ENCODE measurements around the gene CCDC86.

The CCDC86 gene

DNA sequence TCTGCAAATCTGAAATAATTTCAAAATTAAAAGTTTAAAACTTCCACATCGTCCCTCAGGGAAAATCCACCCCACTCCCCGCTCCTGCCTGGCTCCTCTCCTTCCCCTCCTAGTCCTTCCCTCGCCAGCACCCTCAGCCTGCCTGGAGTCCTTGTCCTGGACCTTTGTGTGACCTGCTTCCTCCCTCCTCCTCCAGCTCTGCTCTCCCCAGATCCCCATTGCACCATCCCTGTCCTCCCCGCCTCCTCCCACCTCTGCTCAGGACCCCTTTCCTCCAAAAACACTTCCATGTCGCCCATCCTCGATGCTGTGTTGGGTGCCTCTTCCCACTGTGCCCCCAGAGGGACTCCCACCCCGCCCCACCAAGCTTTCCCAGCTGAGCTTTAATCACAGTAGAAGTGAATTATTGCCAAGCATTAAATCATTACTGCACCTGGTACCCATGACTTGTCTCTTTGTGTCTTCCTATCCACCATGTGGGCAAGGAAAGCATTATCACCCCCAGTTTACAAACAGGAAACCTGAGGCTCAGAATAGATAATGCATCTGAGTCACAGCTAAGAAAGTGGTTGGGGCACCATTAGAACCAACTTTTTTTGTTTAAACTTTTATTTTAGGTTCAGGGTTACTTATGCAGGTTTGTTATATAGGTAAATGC is 23.1 kb downstream of the CCDC86 start:
- no peak for DNase-seq (ENCODE audit: low read depth)
- no peak overlapping the region for H3K4me3 ChIP-seq (ENCODE audit: low read depth, low read length)

DNA sequence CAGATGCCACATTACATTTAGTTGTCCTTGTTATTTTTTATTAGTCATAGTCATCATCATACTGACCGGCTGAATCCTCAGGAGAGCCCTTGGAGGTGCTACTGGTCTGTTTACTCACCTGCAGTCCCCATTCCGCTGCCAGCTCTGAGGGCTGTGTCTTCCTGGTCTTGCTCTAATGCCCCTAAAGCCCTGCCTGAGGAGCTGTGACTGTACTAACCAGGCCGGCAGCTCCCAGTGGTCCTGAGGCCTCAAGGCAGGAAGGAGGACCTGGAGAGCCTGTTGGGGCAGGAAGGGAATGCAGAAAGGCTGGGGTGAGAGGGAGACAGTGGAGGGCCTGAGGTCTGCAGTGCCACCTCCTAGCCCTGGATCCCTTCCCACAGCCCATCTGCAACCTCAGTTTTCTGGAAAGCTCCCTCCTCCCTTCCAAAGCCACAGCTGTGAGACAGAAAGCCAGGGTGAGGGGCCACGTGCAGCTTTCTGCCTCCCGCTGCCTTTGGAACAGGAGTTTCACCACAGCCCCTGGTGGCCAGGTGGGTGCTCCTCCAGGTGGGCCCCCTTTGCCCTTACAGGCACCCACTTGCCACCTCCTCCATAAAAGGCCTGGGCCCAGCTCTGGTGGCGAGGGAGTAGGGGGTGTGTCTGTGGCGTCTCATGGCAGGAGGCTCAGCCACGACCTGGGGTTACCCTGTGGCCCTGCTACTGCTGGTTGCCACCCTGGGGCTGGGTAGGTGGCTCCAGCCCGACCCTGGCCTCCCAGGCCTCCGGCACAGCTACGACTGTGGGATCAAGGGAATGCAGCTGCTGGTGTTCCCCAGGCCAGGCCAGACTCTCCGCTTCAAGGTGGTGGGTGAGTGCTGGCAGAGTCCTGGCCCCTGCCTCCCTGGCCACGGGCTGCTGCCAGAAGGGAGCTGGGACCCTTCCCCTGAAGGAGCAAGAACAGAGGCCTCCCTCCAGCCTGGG is 25.3 kb downstream of the CCDC86 start, which contains the start of gene ZP1:
Gene ZP1, plus strand, starts transcription at position 632 of the 960 bp plus-strand sequence. Its CDS starts 20 bp downstream, at position 652.
- no peak for DNase-seq (ENCODE audit: low read depth)

DNA sequence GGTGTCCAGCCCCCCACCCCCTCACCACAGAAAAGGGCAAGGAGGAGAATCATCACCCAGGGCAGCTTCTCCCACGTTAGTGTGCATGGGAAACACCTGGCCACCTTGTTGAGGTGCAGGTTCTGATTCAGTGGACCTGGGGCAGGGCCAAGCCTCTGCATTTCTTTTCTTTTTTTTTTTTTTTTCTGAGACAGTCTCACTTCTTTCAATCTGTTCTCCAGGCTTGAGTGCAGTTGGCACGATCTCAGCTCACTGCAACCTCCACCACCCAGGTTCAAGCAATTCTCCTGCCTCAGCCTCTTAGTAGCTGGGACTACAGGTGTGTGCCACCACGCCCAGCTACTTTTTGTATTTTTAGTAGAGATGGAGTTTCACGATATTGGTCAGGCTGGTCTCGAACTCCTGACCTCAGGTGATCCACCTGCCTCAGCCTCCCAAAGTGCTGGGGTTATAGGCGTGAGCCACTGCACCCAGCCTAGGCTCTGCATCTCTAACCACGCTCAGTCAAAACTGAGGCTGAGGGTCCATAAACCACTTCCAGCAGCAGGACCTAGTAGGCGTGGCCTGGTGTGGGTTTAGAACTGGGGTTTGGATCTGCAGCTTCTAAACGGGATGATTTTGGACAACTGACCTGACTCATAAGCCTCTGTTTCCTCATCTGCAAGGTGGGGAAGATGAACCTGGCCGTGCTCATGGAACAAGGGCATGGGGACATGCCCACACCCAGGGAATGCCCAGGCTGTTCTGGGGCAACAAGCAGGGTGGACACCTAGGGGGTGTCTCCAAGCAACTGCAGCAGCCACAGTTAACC is 26.2 kb downstream of the CCDC86 start:
- no peak overlapping the region for H3K4me3 ChIP-seq (ENCODE audit: low read depth, low read length)
- DNase-seq (ENCODE audit: low read depth): no peak

More for the DNA sequence above, 25.3 kb downstream of the CCDC86 start, which contains the start of gene ZP1:
- no peak within 1 kb of the TSS for H3K4me3 ChIP-seq (ENCODE audit: low read depth, low read length)

DNA sequence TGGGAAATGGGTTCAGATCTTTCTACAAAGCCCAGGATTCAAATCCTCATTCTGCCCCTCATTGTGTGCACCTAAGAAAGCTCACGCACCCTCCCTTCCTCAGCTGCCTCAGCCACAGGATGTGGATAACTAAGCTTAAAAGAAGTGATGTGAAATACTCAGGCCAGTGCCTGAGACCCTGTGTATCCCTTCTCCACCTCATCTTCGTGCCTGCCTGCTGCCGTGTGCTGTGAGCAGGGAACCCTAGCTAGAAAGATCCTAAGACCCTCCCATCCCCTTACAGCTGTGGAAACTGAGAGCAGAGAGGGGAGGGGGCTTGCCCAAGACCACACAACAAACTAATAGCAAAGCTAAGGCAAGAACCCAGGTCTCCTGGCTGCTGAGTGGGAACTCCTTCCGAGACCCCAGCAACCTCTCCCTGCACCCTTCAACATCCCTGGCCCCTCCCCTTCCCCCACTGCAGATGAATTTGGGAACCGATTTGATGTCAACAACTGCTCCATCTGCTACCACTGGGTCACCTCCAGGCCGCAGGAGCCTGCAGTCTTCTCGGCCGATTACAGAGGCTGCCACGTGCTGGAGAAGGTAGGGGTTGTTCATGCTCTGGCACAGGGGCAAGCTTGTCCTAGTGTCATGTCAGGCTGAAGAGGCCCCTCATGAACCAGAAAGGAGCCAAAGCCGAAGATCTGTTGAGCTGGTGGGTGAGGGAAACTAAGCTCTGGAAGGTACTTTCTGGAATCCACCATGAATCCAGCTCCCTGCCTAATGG is 27.0 kb downstream of the CCDC86 start:
- DNase-seq (ENCODE audit: low read depth): no peak

DNA sequence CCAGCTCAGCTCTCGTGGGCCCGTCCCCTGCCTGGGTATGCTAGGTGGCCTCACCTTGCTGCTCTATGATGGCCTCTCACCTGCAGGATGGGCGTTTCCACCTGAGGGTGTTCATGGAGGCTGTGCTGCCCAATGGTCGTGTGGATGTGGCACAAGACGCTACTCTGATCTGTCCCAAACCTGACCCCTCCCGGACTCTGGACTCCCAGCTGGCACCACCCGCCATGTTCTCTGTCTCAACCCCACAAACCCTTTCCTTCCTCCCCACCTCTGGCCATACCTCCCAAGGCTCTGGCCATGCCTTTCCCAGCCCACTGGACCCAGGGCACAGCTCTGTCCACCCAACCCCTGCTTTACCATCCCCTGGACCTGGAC is 27.5 kb downstream of the CCDC86 start:
- H3K4me3 ChIP-seq (ENCODE audit: low read depth, low read length): no peak overlapping the region
- no peak for DNase-seq (ENCODE audit: low read depth)

More for the DNA sequence above, 27.0 kb downstream of the CCDC86 start:
- no peak overlapping the region for H3K4me3 ChIP-seq (ENCODE audit: low read depth, low read length)

DNA sequence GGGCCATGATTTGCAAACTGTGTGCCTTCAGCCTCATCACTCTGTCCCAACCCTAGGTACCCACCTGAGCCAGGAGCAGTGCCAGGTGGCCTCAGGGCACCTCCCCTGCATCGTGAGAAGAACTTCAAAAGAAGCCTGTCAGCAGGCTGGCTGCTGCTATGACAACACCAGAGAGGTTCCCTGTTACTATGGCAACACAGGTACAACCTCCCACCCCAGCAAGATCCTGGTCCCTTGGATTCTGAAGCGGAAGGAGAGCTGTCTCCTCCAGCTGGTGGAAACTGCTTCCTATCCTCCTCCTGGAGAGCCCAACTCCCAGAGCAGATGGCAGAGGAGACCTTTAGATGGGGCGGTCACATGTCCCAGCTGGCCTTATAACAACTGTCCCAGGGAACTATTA is 28.4 kb downstream of the CCDC86 start:
- H3K4me3 ChIP-seq (ENCODE audit: low read depth, low read length): no peak overlapping the region

DNA sequence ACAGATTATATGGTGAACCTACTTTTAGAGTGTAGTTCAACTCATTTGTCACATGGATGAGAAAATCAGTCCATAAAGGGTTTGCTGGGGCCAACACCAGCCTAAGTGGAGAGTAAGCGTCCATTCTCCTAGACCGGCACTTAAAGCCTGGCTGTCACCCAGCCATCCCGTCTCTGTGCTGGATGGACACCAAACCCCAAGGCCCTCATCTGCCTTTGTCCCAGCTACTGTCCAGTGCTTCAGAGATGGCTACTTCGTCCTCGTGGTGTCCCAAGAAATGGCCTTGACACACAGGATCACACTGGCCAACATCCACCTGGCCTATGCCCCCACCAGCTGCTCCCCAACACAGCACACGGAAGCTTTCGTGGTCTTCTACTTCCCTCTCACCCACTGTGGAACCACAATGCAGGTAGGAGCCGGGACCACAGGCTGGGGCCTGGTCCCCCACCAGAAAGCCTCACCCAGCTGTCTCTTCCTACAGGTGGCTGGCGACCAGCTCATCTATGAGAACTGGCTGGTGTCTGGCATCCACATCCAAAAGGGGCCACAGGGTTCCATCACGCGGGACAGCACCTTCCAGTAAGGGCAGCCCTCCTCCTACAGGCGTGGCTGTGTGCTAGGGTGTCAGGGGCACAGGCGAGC is 28.9 kb downstream of the CCDC86 start:
- H3K4me3 ChIP-seq (ENCODE audit: low read depth, low read length): no peak overlapping the region
- no peak for DNase-seq (ENCODE audit: low read depth)

More for the DNA sequence above, 28.4 kb downstream of the CCDC86 start:
- no peak for DNase-seq (ENCODE audit: low read depth)

DNA sequence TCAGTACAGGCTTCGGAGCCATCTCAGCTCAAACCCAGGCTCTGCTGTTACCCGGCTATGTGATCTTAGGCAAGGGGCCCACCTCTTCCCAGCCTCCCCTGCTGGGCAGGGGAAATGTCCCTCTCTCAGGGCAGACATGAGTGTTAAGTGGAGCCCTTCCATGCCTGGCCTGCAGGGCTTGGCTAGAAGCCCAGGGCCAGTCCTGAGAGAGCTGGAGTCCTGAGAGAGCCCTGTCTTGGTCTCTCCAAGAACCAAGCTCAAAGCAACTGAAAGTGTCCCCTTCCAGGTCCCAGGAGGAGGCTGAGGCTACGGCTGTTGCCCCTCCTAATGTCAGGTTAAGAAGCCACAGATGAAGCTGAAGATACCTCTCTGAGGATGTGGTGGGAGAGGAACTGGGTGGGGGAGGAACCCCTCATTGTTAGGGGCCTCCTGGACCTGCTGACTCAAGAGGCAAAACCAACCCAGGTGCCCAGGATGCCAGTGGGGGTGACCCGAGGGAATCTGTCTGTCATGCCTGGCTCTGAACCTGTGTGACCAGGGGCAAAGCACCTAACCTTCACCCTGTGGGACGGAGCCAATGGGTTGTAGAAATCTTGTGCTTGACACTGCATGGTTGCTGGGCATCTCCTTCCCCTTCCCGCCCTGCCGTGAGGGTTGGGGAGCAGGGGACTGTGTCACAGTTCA is 29.6 kb downstream of the CCDC86 start:
- H3K4me3 ChIP-seq (ENCODE audit: low read depth, low read length): no peak overlapping the region
- DNase-seq (ENCODE audit: low read depth): peak; percentile 13

DNA sequence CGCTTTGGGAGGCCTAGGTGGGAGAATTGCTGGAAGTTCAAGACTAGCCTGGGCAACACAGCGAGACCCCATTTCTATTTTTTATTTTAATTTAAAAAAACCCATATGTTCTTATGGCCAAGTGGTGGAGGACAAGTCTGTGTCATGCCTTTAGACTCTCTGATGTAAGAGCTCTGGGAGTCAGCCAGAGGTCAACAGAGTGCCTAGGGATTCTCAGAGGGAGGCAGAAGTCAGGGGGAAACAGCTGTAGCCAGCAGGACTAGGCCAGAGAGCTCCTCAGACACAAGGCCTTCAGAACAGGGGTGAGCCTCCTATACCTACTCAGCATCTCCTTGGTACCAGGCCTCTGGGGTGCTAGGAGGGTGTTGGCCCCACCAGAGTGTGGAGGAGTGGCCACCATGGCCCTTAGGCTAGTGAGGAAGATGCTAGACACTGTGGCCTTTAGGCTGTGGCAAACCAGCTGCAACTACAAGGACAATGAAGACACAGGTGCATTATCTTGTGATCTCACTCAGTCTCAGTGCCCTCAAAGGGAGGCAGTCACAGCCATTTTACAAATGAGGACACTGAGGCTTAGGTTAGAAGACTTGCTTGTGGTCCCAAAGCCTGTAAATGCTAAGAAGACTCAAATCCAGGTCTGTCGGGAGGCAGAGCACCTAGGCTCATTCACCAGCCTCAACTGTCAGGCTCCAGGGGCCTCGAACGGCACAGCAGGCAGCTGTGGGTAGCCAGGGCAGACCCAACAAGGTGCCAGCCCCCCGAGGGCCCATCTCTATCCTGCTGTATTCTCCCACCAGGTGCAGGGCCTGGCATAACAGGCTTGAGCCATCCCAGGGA is 30.4 kb downstream of the CCDC86 start:
- peak; percentile 74 for DNase-seq (ENCODE audit: low read depth)
- H3K4me3 ChIP-seq (ENCODE audit: low read depth, low read length): no peak overlapping the region

DNA sequence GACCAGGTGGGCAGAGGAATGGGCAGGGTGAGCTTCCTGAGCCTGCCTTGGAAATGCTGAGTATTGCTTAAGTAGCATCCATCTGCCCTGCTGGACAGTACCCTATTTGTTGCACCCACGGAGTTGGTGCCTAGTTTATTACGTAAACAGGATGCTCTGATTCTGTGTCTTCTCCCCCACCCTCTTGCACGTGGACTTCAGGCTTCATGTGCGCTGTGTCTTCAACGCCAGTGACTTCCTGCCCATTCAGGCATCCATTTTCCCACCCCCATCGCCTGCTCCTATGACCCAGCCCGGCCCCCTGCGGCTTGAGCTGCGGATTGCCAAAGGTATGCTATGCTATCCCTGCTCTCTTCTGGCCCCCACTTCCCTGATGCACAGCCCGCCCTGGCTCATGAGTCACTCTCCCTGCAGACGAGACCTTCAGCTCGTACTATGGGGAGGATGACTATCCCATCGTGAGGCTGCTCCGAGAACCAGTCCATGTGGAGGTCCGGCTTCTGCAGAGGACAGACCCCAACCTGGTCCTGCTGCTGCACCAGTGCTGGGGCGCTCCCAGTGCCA is 31.1 kb downstream of the CCDC86 start:
- peak; percentile 91 for DNase-seq (ENCODE audit: low read depth)
- no peak overlapping the region for H3K4me3 ChIP-seq (ENCODE audit: low read depth, low read length)

DNA sequence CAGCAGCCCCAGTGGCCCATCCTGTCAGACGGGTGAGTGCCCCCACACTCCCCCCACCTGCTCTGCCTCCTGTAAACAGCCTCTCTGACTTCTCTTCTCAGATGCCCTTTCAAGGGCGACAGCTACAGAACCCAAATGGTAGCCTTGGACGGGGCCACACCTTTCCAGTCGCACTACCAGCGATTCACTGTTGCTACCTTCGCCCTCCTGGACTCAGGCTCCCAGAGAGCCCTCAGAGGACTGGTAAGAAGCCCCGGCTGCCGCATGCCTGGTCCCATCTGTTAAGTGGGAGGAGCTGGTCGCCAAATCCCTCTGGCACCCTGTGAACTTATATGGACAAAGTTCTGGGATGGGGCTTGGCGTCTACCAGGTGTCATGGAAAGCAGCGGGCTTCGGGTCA is 31.6 kb downstream of the CCDC86 start:
- no peak for DNase-seq (ENCODE audit: low read depth)
- H3K4me3 ChIP-seq (ENCODE audit: low read depth, low read length): no peak overlapping the region

DNA sequence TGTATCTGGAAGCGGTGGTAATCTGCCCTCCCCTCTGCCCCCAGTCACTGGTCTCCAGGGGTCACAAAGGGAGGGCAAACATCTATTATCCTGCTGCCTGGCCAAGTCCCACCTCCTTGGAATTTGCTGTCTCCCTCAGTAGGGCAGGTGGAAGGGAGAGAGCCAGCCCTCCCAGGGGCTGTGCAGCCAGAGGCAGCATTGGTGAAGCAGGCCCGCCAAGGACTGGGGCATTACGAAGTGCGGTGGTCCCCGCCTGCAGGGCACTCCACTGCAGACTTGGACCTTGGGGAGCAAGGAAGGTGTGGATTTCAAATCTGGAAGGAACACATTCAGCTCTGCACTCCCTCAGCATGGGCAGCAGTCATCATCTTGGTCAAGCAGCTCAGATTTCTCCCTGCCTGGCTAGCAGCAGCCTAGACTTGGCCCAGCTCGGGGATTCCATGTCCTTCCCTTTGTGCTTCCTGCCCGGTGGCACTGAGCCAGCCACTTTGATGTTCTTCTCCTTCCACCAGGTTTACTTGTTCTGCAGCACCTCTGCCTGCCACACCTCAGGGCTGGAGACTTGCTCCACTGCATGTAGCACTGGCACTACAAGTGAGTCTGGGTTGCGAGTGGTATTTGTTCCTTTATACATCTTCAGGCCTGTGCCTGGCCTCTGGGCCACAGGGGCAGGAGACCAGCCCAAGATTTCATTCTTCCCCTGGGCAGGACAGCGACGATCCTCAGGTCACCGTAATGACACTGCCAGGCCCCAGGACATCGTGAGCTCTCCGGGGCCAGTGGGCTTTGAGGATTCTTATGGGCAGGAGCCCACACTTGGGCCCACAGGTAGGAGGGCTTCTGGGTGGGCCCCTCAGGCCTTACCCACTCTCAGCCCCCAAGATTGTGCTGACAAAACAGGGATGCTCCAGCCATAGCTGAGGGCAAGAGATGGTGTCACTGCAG is 32.8 kb downstream of the CCDC86 start:
- H3K4me3 ChIP-seq (ENCODE audit: low read depth, low read length): no peak overlapping the region
- no peak for DNase-seq (ENCODE audit: low read depth)

DNA sequence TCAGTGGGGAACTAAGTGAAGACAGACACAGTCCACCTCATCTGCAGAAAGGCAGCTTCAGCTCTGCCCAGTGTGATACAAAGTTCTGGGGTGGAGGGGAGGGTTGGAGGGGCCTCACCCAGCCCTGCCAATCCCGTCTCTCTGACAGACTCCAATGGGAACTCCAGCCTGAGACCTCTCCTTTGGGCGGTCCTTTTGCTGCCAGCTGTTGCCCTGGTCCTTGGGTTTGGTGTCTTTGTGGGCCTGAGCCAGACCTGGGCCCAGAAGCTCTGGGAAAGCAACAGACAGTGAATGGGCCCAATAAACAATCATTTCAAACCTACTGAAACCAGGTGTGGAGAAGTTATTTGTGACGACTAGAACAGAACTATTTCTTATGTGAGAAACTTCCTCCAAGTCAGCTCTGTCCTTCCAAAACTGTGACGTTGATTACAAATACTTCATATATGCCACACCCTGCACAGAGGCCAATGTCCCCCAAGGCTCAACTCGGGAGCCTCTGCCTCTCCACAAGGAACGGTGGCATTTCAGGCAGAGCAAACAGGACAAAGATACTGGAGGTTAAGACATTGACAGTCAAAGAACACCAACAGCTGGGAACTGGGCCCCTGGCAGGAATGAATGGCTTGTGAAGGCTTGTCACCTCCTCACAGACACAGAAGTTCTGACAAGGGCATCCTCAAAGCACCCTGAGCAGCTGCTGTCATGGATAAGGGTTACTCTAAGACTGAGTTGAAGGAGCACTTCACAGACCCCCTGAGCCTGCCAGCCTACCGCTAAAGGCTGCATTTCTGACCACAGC is 33.7 kb downstream of the CCDC86 start:
- H3K4me3 ChIP-seq (ENCODE audit: low read depth, low read length): no peak overlapping the region

DNA sequence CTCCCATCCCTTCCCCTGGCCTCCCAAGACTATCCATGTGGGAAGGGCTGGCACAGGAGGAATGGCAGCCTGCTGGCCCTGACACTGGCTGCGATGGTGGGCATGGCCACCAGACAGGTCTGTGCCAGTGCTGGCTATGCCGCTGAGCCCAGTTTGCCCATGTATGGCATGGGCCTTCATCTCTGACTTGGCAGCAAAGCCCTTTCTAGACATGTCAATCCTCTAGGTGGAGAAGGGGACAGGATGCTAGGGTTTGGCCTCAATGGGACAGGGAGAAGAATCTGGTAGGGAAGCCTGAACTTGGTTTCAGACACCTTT is 34.2 kb downstream of the CCDC86 start:
- no peak for DNase-seq (ENCODE audit: low read depth)
- H3K4me3 ChIP-seq (ENCODE audit: low read depth, low read length): no peak overlapping the region

More for the DNA sequence above, 33.7 kb downstream of the CCDC86 start:
- no peak for DNase-seq (ENCODE audit: low read depth)
